ENCODE measurements around the gene NRP1. TPM values are rescaled to one million over a fixed set of nuclear protein-coding genes. Genes with fewer than 3 reads are reported as not detected.

NRP1 gene
- polyA plus RNA-seq, 3 donors, result 1.1 to 1.7 (median 1.3) TPM

- no peak overlapping the region for H2AFZ ChIP-seq (ENCODE audit: insufficient read depth, low read depth, low read length, poor library complexity, severe bottlenecking)
- H4K20me1 ChIP-seq (ENCODE audit: insufficient read depth, low read length), result no peaks in the 10 kb centered on the region
- H3K4me2 ChIP-seq (replicated peaks; ENCODE audit: extremely low read depth, low read length, poor library complexity, severe bottlenecking), result no peak overlapping the region
- H3K27ac Mint-ChIP-seq, result no peak overlapping the region
- no peaks in the 10 kb centered on the region for H3K36me3 ChIP-seq (replicated peaks in 1 of 2; ENCODE audit: control insufficient read depth in 1 of 2, insufficient read depth in 2 of 2, low read length in 2 of 2)
- H3K27ac ChIP-seq (ENCODE audit: low read depth in 1 of 2, low read length in 2 of 2), result no peak overlapping the region
- no peaks in the 10 kb centered on the region for H3K9me3 ChIP-seq (replicated peaks in 1 of 2; ENCODE audit: control insufficient read depth in 1 of 2, insufficient read depth in 1 of 2, low read length in 2 of 2)
- TF ChIP-seq, protein P1, sequence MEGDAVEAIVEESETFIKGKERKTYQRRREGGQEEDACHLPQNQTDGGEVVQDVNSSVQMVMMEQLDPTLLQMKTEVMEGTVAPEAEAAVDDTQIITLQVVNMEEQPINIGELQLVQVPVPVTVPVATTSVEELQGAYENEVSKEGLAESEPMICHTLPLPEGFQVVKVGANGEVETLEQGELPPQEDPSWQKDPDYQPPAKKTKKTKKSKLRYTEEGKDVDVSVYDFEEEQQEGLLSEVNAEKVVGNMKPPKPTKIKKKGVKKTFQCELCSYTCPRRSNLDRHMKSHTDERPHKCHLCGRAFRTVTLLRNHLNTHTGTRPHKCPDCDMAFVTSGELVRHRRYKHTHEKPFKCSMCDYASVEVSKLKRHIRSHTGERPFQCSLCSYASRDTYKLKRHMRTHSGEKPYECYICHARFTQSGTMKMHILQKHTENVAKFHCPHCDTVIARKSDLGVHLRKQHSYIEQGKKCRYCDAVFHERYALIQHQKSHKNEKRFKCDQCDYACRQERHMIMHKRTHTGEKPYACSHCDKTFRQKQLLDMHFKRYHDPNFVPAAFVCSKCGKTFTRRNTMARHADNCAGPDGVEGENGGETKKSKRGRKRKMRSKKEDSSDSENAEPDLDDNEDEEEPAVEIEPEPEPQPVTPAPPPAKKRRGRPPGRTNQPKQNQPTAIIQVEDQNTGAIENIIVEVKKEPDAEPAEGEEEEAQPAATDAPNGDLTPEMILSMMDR (IDR thresholded peaks at IDR 0.05), result no peak
- H3K4me1 Mint-ChIP-seq, result peaks cover 12% of the 10 kb centered on the region
- no peaks in the 10 kb centered on the region for H3K27me3 ChIP-seq (ENCODE audit: control insufficient read depth in 2 of 2, insufficient read depth in 2 of 2, low read length in 2 of 2)
- H3K27me3 Mint-ChIP-seq (ENCODE audit: low read depth in 3 of 3), result peaks cover 4 to 23% (median 10%) of the 10 kb centered on the region in 3 donors
- H3K79me2 ChIP-seq (ENCODE audit: insufficient read depth, low read length), result no peaks in the 10 kb centered on the region
- WGBS (ENCODE audit: insufficient coverage), result 96% methylated on average over 5 of the region's 8 CpGs
- H3K36me3 Mint-ChIP-seq, result no peaks in the 10 kb centered on the region
- no peak overlapping the region for H3K4me3 Mint-ChIP-seq
- no peaks in the 10 kb centered on the region for H3K9me3 Mint-ChIP-seq
- H3K9ac ChIP-seq (ENCODE audit: insufficient read depth, low read length, poor library complexity, severe bottlenecking), result no peak overlapping the region
- no peak for DNase-seq
- peaks cover 14 to 17% of the 10 kb centered on the region in 2 donors for H3K4me1 ChIP-seq (ENCODE audit: control insufficient read depth in 1 of 2, insufficient read depth in 2 of 2, low read length in 2 of 2)
- no peak overlapping the region for H3K4me3 ChIP-seq (replicated peaks in 1 of 3; ENCODE audit: low read depth in 2 of 3, low read length in 3 of 3)
- intact Hi-C loops (cut with micrococcal nuclease), result no loop called here
These were observed 138.7 kb downstream of the NRP1 start for GRCh38 chr10:33195608-33196376.

DNA sequence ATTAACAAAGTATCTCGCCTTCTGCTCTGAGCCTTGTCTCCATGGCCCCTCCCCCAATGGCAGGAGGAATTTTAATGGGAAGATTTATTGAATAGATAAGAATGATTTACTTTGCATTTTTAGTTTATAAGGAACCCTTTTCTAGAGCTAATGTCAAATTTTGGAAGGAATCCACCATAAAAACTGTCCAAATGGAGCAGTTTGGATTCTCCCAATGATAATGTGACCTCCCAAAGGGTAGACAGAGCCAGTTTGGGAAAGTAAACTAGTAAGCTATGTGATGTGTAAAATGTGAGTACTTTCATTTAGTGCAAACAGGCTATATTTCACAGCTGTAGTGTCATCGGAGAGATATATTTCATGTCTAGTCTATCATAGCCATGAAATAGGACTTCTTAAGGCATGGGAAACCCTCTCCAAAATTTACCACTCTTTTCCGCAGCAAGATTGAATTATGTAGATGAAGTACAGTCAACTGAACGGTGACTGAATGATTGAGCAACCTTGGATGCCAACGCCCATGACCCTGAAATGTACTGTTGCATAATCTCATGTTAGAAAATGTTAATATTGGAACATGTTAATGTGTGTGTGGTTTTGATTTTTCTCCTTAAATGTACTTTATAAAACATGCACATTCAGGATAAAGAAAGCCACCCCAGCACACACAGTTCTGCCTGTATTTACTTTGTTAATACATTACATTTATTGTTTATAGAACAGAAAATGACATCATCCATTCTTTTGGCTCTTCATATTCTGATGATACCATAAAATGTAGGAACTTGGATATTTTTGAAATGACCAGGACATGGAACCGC is 140.6 kb downstream of the NRP1 start:
- WGBS (ENCODE audit: insufficient coverage), result no CpG with 5 or more reads among the region's 6 CpGs
- Histone ChIP-seq H3K36me3 (replicated peaks in 1 of 2; ENCODE audit: control insufficient read depth in 1 of 2, insufficient read depth in 2 of 2, low read length in 2 of 2) (no peaks in the 10 kb centered on the region), H4K20me1 (ENCODE audit: insufficient read depth, low read length) (no peaks in the 10 kb centered on the region), H3K4me1 (ENCODE audit: control insufficient read depth in 1 of 2, insufficient read depth in 2 of 2, low read length in 2 of 2) (peaks cover 14 to 17% of the 10 kb centered on the region in 2 donors), H3K9me3 (replicated peaks in 1 of 2; ENCODE audit: control insufficient read depth in 1 of 2, insufficient read depth in 1 of 2, low read length in 2 of 2) (no peaks in the 10 kb centered on the region), H2AFZ (ENCODE audit: insufficient read depth, low read depth, low read length, poor library complexity, severe bottlenecking) (no peak overlapping the region), H3K9ac (ENCODE audit: insufficient read depth, low read length, poor library complexity, severe bottlenecking) (no peak overlapping the region), H3K4me2 (replicated peaks; ENCODE audit: extremely low read depth, low read length, poor library complexity, severe bottlenecking) (peak overlapping the region; percentile 15), H3K79me2 (ENCODE audit: insufficient read depth, low read length) (no peaks in the 10 kb centered on the region), H3K4me3 (replicated peaks in 1 of 3; ENCODE audit: low read depth in 2 of 3, low read length in 3 of 3) (no peak overlapping the region), H3K27me3 (ENCODE audit: control insufficient read depth in 2 of 2, insufficient read depth in 2 of 2, low read length in 2 of 2) (no peaks in the 10 kb centered on the region), H3K27ac (ENCODE audit: low read depth in 1 of 2, low read length in 2 of 2) (no peak overlapping the region)
- TF ChIP-seq, protein P1 (IDR thresholded peaks at IDR 0.05), result peak; percentile 25
- Mint-ChIP-seq H3K9me3 (no peaks in the 10 kb centered on the region), H3K27me3 (ENCODE audit: low read depth in 3 of 3) (peaks cover 4 to 23% (median 9%) of the 10 kb centered on the region in 3 donors), H3K4me3 (peak overlapping the region in 1 of 2 donors; percentile 31), H3K27ac (no peak overlapping the region), H3K4me1 (peaks cover 12% of the 10 kb centered on the region), H3K36me3 (no peaks in the 10 kb centered on the region)
- DNase-seq, result peak; percentile 16 to 51 (median 25)
- intact Hi-C loops (cut with micrococcal nuclease), result loop anchor here (5.0 kb wide), 1 partner anchor 1443 kb away; no protein-coding TSS in a partner anchor
